ENCODE data around the gene PHC3. TPM values are rescaled to one million over a fixed set of nuclear protein-coding genes. Genes with fewer than 3 reads are reported as not detected.

The PHC3 gene, protein sequence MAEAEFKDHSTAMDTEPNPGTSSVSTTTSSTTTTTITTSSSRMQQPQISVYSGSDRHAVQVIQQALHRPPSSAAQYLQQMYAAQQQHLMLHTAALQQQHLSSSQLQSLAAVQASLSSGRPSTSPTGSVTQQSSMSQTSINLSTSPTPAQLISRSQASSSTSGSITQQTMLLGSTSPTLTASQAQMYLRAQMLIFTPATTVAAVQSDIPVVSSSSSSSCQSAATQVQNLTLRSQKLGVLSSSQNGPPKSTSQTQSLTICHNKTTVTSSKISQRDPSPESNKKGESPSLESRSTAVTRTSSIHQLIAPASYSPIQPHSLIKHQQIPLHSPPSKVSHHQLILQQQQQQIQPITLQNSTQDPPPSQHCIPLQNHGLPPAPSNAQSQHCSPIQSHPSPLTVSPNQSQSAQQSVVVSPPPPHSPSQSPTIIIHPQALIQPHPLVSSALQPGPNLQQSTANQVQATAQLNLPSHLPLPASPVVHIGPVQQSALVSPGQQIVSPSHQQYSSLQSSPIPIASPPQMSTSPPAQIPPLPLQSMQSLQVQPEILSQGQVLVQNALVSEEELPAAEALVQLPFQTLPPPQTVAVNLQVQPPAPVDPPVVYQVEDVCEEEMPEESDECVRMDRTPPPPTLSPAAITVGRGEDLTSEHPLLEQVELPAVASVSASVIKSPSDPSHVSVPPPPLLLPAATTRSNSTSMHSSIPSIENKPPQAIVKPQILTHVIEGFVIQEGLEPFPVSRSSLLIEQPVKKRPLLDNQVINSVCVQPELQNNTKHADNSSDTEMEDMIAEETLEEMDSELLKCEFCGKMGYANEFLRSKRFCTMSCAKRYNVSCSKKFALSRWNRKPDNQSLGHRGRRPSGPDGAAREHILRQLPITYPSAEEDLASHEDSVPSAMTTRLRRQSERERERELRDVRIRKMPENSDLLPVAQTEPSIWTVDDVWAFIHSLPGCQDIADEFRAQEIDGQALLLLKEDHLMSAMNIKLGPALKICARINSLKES
- total RNA-seq = 10 to 100 TPM; 37.4 to 38.7 TPM

GRCh38 chr3:170180908-170181885 lies at the start of gene PHC3:
TSS of gene PHC3 (minus strand) at chr3:170181733. CDS start at chr3:170181715, 18 bp downstream.
- Mint-ChIP-seq H3K9me3 (no peaks in the 10 kb centered on the region), H3K4me1 (ENCODE audit: low read depth) (peaks cover 21% of the 10 kb centered on the region), H3K36me3 (peaks cover 25% of the 10 kb centered on the region), H3K27ac (peak within 1 kb of the TSS; percentile 100), H3K27me3 (no peaks in the 10 kb centered on the region), H3K4me3 (peak within 1 kb of the TSS; percentile 98)
- intact Hi-C loops (cut with micrococcal nuclease) = loop anchor here (1.0 to 10.0 kb wide), 15 partner anchors 10 to 684 kb away; partner anchors contain the start of genes LRRC31, MECOM, MYNN and PRKCI
- peak; percentile 95 for DNase-seq
- ChIA-PET CTCF (interaction anchor here (1.0 to 1.1 kb wide), 2 partner anchors 124 to 176 kb away, joined by 3 read pairs; partner anchors contain the start of gene SKIL), POLR2A (interaction anchor here (0.6 to 2.7 kb wide), 12 partner anchors 8 to 689 kb away, joined by 3 to 13 read pairs (median 3); partner anchors contain the start of genes RPL22L1 and SKIL)

GRCh38 chr3:170228093-170228766 lies 46.7 kb upstream of the PHC3 start:
- CTCF ChIA-PET = no interaction called here
- peaks cover 29% of the 10 kb centered on the region for H3K4me1 Mint-ChIP-seq (ENCODE audit: low read depth)
- intact Hi-C loops (cut with micrococcal nuclease) = no loop called here
- H3K27me3 Mint-ChIP-seq = no peaks in the 10 kb centered on the region
- no peak for DNase-seq
- no peak overlapping the region for H3K27ac Mint-ChIP-seq
- no peaks in the 10 kb centered on the region for H3K9me3 Mint-ChIP-seq
- peaks cover 2% of the 10 kb centered on the region for H3K36me3 Mint-ChIP-seq
- POLR2A ChIA-PET = no interaction called here
- no peak overlapping the region for H3K4me3 Mint-ChIP-seq

DNA sequence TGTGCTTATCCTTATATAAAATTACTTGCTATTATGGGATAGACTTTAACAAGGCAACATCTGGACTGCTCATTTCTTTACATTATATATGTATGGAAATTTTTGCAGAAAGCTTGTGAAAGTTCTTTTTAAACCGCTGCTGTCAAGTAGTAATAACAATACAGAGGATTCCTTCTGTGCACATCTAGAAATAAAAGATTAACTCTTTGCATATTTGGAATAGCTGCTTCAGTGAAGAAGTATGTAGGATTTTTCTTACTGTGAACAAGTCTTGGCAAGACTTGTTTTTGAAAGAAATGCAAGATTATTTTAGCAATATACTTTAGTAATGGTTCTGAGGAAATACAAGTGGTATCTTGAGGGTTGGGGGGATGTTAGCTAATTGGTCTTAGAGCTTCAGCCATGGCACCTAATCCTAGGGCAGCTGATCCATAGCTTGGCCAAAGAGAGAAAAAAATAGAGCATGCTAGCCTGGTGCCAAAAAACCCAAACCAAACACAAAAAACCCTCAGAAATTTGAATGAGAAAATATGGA lies 45.0 kb upstream of the PHC3 start:
- peaks cover 28% of the 10 kb centered on the region for H3K4me1 Mint-ChIP-seq (ENCODE audit: low read depth)
- intact Hi-C loops (cut with micrococcal nuclease) = no loop called here

DNA sequence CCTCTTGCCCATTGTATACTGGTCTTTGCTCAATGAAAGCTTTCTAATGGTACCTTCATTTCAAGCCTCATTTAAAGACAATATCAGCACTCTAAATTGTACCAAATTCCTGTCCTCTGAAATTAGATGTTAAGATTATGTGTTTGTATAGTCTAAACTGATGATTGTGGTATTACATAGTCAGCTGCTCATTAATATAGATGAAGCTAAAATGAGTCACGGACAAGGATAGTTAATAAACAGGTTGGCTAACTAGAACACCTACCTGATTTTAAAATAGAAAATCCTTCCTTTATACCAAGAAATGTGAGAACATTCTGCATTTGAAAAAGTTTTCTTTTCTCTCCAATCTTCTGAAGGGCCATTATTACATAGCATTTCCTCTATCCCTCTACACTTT lies 43.6 kb upstream of the PHC3 start:
- H3K4me1 Mint-ChIP-seq (ENCODE audit: low read depth) = peaks cover 30% of the 10 kb centered on the region
- H3K4me3 Mint-ChIP-seq = no peak overlapping the region
- H3K27me3 Mint-ChIP-seq = no peaks in the 10 kb centered on the region
- no peaks in the 10 kb centered on the region for H3K36me3 Mint-ChIP-seq
- intact Hi-C loops (cut with micrococcal nuclease) = no loop called here
- DNase-seq = no peak
- H3K9me3 Mint-ChIP-seq = no peaks in the 10 kb centered on the region
- ChIA-PET POLR2A (interaction anchor here (1.8 kb wide), 1 partner anchor 132 kb away, joined by 4 read pairs; no protein-coding TSS in a partner anchor), CTCF (no interaction called here)
- H3K27ac Mint-ChIP-seq = no peak overlapping the region

More for the DNA sequence above, 45.0 kb upstream of the PHC3 start:
- Mint-ChIP-seq H3K27me3 (no peaks in the 10 kb centered on the region), H3K27ac (no peak overlapping the region), H3K4me3 (no peak overlapping the region), H3K36me3 (peaks cover 2% of the 10 kb centered on the region), H3K9me3 (no peaks in the 10 kb centered on the region)
- DNase-seq = no peak
- ChIA-PET POLR2A (interaction anchor here (0.6 to 1.8 kb wide), 2 partner anchors 59 to 130 kb away, joined by 3 to 4 read pairs; no protein-coding TSS in a partner anchor), CTCF (no interaction called here)

DNA sequence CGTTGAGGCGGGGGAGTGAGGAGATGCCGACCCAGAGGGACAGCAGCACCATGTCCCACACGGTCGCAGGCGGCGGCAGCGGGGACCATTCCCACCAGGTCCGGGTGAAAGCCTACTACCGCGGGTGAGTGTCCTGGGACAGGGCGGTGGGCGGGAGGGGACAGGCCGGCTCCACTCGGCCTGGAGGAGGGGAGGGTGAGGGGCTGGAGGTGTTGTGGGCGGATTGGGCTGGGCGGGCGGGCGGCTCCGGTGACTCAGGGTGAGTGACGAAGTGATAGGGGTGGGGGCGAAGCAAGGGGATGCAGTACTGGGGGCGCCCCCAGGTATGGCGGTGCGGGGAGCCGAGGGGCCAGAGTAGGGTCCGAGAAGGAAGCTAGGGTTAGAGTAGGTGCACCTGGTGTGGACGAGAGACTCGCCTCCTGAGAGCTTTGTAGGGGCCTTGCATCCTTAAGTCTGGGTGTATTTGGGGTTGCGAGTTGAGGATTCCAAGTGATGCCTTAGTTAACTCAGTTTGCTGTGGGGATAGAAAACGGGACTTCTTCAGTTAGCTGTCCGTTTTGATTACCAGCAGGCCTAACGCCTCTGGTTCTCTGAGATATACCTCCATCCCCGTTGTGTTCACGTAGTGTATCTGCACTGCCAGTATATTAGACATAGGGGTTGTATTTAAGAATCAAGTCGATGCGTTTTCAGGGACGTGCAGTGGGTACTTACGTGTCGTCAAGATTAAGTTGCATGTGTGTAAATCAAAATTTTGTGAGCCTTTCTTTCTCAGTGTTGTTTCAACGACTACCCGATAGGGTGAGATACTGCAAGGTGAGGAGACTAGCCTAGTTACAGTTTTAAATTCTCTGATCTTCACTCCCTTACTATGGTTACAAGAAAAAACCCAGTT lies 41.4 kb upstream of the PHC3 start:
- intact Hi-C loops (cut with micrococcal nuclease) = loop anchor here (1.0 to 2.0 kb wide), 7 partner anchors 18 to 685 kb away; partner anchors contain the start of genes EIF5A2, MYNN, PHC3 and SKIL
- CTCF ChIA-PET = interaction anchor here (0.7 to 1.1 kb wide), 2 partner anchors 15 to 34 kb away, joined by 3 to 4 read pairs; no protein-coding TSS in a partner anchor
- Mint-ChIP-seq H3K9me3 (no peaks in the 10 kb centered on the region), H3K27ac (peak overlapping the region; percentile 81), H3K4me3 (peak overlapping the region; percentile 93), H3K27me3 (no peaks in the 10 kb centered on the region), H3K36me3 (no peaks in the 10 kb centered on the region), H3K4me1 (ENCODE audit: low read depth) (peaks cover 29% of the 10 kb centered on the region)
- peak; percentile 65 for DNase-seq
- POLR2A ChIA-PET = interaction anchor here (1.1 kb wide), 1 partner anchor 134 kb away, joined by 11 read pairs; the partner anchor contains the start of gene SKIL

GRCh38 chr3:170221924-170222646 lies 40.6 kb upstream of the PHC3 start, which contains the start of gene PRKCI:
TSS of gene PRKCI (plus strand) at chr3:170222424. CDS start at chr3:170222670, 246 bp downstream.
- CTCF ChIA-PET = interaction anchor here (0.7 to 1.1 kb wide), 2 partner anchors 15 to 33 kb away, joined by 3 to 4 read pairs; no protein-coding TSS in a partner anchor
- Mint-ChIP-seq H3K9me3 (no peaks in the 10 kb centered on the region), H3K36me3 (no peaks in the 10 kb centered on the region), H3K4me3 (peak within 1 kb of the TSS; percentile 93), H3K4me1 (ENCODE audit: low read depth) (peaks cover 25% of the 10 kb centered on the region), H3K27me3 (no peaks in the 10 kb centered on the region), H3K27ac (peak within 1 kb of the TSS; percentile 91)
- peak; percentile 95 for DNase-seq
- POLR2A ChIA-PET = interaction anchor here (1.0 to 1.1 kb wide), 2 partner anchors 42 to 135 kb away, joined by 3 to 11 read pairs; partner anchors contain the start of gene SKIL
- intact Hi-C loops (cut with micrococcal nuclease) = loop anchor here (1.0 to 2.0 kb wide), 7 partner anchors 17 to 686 kb away; partner anchors contain the start of genes EIF5A2, MYNN, PHC3 and SKIL

DNA sequence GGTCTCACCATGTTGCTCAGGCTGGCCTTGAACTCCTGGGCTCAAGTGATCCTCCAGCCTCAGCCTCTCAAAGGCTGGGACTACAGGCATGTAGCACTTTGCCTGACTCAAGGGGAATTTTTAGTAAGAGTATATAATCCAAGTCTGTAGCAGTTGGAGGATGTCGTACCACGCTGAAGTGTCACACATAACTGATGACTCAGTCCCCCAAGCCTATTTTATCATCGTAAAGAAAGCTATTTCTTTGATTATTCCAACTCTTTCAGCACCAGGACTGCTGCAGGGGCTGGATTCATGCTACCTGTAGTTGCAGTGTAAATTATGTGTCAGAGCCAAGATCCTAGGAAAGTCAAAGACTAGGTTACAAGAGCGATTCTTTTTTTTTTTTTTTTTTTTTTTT lies 39.3 kb upstream of the PHC3 start:
- Mint-ChIP-seq H3K4me1 (ENCODE audit: low read depth) (peaks cover 21% of the 10 kb centered on the region), H3K27me3 (no peaks in the 10 kb centered on the region), H3K4me3 (peak overlapping the region; percentile 53), H3K36me3 (no peaks in the 10 kb centered on the region), H3K9me3 (no peaks in the 10 kb centered on the region), H3K27ac (peak overlapping the region; percentile 54)
- ChIA-PET POLR2A (interaction anchor here (1.0 kb wide), 1 partner anchor 40 kb away, joined by 3 read pairs; no protein-coding TSS in a partner anchor), CTCF (no interaction called here)
- DNase-seq = no peak
- intact Hi-C loops (cut with micrococcal nuclease) = no loop called here

DNA sequence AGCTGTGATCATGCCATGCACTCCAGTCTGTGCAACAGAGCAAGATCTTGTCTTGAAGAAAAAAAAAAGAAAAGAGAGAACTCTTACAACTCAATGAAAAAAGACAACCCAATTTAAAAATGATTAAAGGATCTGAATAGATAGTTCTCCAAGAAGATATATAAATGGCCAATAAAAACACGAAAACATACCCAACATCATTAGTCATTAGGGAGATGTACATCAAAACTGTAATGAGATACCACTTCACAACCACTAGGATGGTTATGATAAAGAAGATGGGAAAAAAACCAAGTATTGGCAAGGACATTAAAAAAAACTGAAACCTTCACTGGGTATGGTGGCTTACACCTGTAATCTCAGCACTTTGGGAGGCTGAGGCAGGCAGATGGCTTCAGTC lies 38.3 kb upstream of the PHC3 start:
- Mint-ChIP-seq H3K4me1 (ENCODE audit: low read depth) (peaks cover 16% of the 10 kb centered on the region), H3K9me3 (no peaks in the 10 kb centered on the region), H3K4me3 (no peak overlapping the region), H3K27me3 (no peaks in the 10 kb centered on the region), H3K36me3 (no peaks in the 10 kb centered on the region), H3K27ac (no peak overlapping the region)
- intact Hi-C loops (cut with micrococcal nuclease) = no loop called here
- ChIA-PET CTCF (no interaction called here), POLR2A (interaction anchor here (0.6 kb wide), 1 partner anchor 52 kb away, joined by 3 read pairs; no protein-coding TSS in a partner anchor)
- DNase-seq = no peak

DNA sequence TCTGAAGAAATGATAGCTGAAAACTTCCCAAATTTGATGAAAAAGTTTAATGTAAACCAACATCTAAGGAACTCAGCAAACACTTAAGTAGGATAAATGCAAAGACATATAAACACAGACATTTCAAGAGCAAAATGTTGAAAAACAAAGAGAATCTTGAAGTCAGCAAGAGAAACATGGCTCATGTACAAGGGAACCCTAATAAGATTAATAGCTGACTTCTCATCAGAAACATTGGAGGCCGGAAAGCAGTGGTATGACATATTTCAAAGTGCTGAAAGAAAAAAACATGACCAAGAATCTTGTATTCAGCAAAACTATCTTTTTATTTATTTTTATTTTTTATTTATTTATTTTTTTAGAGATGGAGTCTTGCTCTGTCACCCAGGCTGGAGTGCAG lies 30.1 kb upstream of the PHC3 start:
- no peaks in the 10 kb centered on the region for H3K4me1 Mint-ChIP-seq (ENCODE audit: low read depth)
- no peaks in the 10 kb centered on the region for H3K36me3 Mint-ChIP-seq
- H3K9me3 Mint-ChIP-seq = no peaks in the 10 kb centered on the region
- no peak overlapping the region for H3K27ac Mint-ChIP-seq
- CTCF ChIA-PET = interaction anchor here (1.4 kb wide), 1 partner anchor 21 kb away, joined by 3 read pairs; no protein-coding TSS in a partner anchor
- POLR2A ChIA-PET = interaction anchor here (0.6 kb wide), 1 partner anchor 32 kb away, joined by 3 read pairs; no protein-coding TSS in a partner anchor
- DNase-seq = no peak
- no peak overlapping the region for H3K4me3 Mint-ChIP-seq
- intact Hi-C loops (cut with micrococcal nuclease) = no loop called here
- peaks cover 8% of the 10 kb centered on the region for H3K27me3 Mint-ChIP-seq

All from activated CD4-positive, alpha-beta memory T cell treated with anti-CD3 and anti-CD28 coated beads for 36 hours (primary cell).